ENCODE measurements around the gene STON1.
"Not testable (repeated sequence)": the region's sequence is repeated elsewhere in the genome, so short reads cannot be mapped to it uniquely, and the experiment has no call there.

GRCh38 chr2:48622691-48623090 lies 92.7 kb downstream of the STON1 start:
- TF ChIP-seq POLR2A, POLR2AphosphoS5 (IDR thresholded peaks at IDR 0.05; ENCODE audit: low read depth, low read length): not testable (repeated sequence)

All from GM12891 (cell line).